MM.1S (cell line): ENCODE measurements around the gene HSD17B3.

Source experiments
- DNase-seq: peaks from one replicate; pipeline ENCODE4 v3.0.0-alpha.2; 2015
- H2AFZ ChIP-seq: fragments of 300-600 bp; sonication (generic); 2 replicates; pipeline ENCODE4 v1.6.0; 2016; ENCODE audit warnings: antibody characterized with exemption, low read length
- H3F3A ChIP-seq: fragments of 300-600 bp; sonication (generic); 2 replicates; pipeline ENCODE4 v1.6.1; 2016; ENCODE audit warnings: mild to moderate bottlenecking, antibody characterized with exemption, low read length, moderate library complexity, mixed read lengths; ENCODE audit not compliant: insufficient read depth
- H3K27ac ChIP-seq: fragments of 300-600 bp; sonication (generic); 2 replicates; pipeline ENCODE4 v1.5.1; 2016; ENCODE audit warnings: mild to moderate bottlenecking, low read length
- H3K27me3 ChIP-seq: fragments of 300-600 bp; sonication (generic); replicated peaks from 2 replicates; pipeline ENCODE4 v1.6.0; 2016; ENCODE audit warnings: low read length; ENCODE audit not compliant: insufficient read depth
- H3K36me3 ChIP-seq: fragments of 300-600 bp; sonication (generic); replicated peaks from 2 replicates; pipeline ENCODE4 v1.6.1; 2016; ENCODE audit warnings: mild to moderate bottlenecking, low read length, mixed read lengths; ENCODE audit not compliant: insufficient read depth
- H3K4me1 ChIP-seq: fragments of 300-600 bp; sonication (generic); 2 replicates; pipeline ENCODE4 v1.6.1; 2016; ENCODE audit warnings: low read length, mixed read lengths
- H3K4me2 ChIP-seq: fragments of 300-600 bp; sonication (generic); 2 replicates; pipeline ENCODE4 v1.6.0; 2016; ENCODE audit warnings: low read depth, low read length
- H3K4me3 ChIP-seq: fragments of 300-600 bp; sonication (generic); 2 replicates; pipeline ENCODE4 v1.5.1; 2016; ENCODE audit warnings: low read length, mixed read lengths
- H3K79me2 ChIP-seq: fragments of 300-600 bp; sonication (generic); 2 replicates; pipeline ENCODE4 v1.6.1; 2016; ENCODE audit warnings: mixed run types, low read length, mixed read lengths
- H3K9ac ChIP-seq: fragments of 300-600 bp; sonication (generic); 2 replicates; pipeline ENCODE4 v1.6.1; 2016; ENCODE audit warnings: low read length, mixed read lengths
- H3K9me2 ChIP-seq: fragments of 300-600 bp; sonication (generic); replicated peaks from 2 replicates; pipeline ENCODE4 v1.6.1; 2016; ENCODE audit warnings: mild to moderate bottlenecking, low read length, mixed read lengths; ENCODE audit not compliant: insufficient read depth
- H3K9me3 ChIP-seq: fragments of 300-600 bp; sonication (generic); replicated peaks from 2 replicates; pipeline ENCODE4 v1.6.1; 2016; ENCODE audit warnings: mild to moderate bottlenecking, low read length, mixed read lengths; ENCODE audit not compliant: insufficient read depth
- H4K20me1 ChIP-seq: fragments of 300-600 bp; sonication (generic); 2 replicates; pipeline ENCODE4 v1.6.1; 2016; ENCODE audit warnings: mild to moderate bottlenecking, low read length, moderate library complexity, mixed read lengths; ENCODE audit not compliant: insufficient read depth
- EZH2 ChIP-seq: fragments of 300-600 bp; sonication (generic); optimal IDR thresholded peaks from 2 replicates; pipeline ENCODE3; 2017; ENCODE audit warnings: low read depth, mild to moderate bottlenecking, antibody characterized with exemption, low read length, mixed read lengths
- EZH2phosphoT487 ChIP-seq: fragments of 300-600 bp; sonication (generic); IDR thresholded peaks from 2 replicates; pipeline ENCODE4 v1.6.1; 2018; ENCODE audit warnings: antibody characterized with exemption, low read length
- TF ChIP-seq, protein P1 (sequence below): fragments of 300-600 bp; sonication (generic); IDR thresholded peaks from 2 replicates; pipeline ENCODE4 v1.5.1; 2016; ENCODE audit warnings: antibody characterized with exemption, low read length, mixed read lengths

The HSD17B3 gene

DNA sequence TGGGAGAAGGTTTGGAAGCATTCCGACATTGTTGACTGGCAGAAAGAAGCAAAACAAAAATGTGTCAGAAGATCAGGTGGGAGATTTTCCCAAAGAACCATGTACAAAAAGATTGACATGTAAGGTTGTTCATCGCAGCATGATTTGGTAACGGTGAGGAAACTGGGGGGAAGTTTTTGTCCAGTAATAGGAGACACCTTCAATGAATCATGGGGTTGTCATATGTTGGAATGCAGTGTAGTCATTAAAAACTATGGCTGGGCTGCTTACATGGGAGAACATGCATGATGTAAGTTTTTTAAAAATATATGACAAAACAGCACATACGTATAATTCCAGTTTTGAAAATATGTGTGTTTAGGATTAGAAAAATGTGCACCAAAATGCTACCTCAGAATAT lies 50.5 kb downstream of the HSD17B3 start:
- no peaks in the 10 kb centered on the region for H3F3A ChIP-seq
- H3K9me2 ChIP-seq: no peaks in the 10 kb centered on the region
- peaks cover 7% of the 10 kb centered on the region; the same call in 1 of the 2 replicates for H3K27me3 ChIP-seq
- DNase-seq: no peak
- TF ChIP-seq EZH2: no peak
- TF ChIP-seq, protein P1, sequence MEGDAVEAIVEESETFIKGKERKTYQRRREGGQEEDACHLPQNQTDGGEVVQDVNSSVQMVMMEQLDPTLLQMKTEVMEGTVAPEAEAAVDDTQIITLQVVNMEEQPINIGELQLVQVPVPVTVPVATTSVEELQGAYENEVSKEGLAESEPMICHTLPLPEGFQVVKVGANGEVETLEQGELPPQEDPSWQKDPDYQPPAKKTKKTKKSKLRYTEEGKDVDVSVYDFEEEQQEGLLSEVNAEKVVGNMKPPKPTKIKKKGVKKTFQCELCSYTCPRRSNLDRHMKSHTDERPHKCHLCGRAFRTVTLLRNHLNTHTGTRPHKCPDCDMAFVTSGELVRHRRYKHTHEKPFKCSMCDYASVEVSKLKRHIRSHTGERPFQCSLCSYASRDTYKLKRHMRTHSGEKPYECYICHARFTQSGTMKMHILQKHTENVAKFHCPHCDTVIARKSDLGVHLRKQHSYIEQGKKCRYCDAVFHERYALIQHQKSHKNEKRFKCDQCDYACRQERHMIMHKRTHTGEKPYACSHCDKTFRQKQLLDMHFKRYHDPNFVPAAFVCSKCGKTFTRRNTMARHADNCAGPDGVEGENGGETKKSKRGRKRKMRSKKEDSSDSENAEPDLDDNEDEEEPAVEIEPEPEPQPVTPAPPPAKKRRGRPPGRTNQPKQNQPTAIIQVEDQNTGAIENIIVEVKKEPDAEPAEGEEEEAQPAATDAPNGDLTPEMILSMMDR: no peak
- no peak for TF ChIP-seq EZH2phosphoT487
- no peak overlapping the region for H3K27ac ChIP-seq
- H3K9me3 ChIP-seq: no peaks in the 10 kb centered on the region
- no peaks in the 10 kb centered on the region for H3K36me3 ChIP-seq
- H4K20me1 ChIP-seq: no peaks in the 10 kb centered on the region
- no peak overlapping the region for H2AFZ ChIP-seq
- H3K4me1 ChIP-seq: 0 out of 2 replicates have a peak, but pooled peaks cover 7% of the 10 kb centered on the region
- H3K9ac ChIP-seq: no peak overlapping the region
- no peaks in the 10 kb centered on the region for H3K79me2 ChIP-seq
- H3K4me3 ChIP-seq: no peak overlapping the region
- no peak overlapping the region for H3K4me2 ChIP-seq

DNA sequence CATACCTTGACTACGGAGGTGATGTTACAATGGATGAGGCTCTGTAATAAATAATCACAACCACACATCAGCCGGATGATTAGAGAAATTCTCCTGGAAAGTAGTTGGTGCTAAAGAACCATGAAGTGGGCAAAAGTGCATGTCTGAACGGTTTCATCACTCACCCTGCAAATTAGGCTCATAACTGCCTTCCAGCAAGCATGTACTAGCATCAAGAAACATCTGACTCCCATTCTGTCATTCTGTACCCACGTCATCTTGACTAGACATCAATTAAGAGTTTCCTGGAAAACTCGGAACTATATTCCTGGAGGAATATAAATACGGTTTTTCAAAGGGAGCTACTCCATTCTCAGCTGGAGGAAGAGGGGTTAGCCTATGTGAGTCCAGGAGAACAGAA lies 52.2 kb downstream of the HSD17B3 start:
- H2AFZ ChIP-seq: no peak overlapping the region
- H3K9me3 ChIP-seq: no peaks in the 10 kb centered on the region
- no peaks in the 10 kb centered on the region for H3K36me3 ChIP-seq
- H3K4me1 ChIP-seq: 0 out of 2 replicates have a peak, but pooled peaks cover 7% of the 10 kb centered on the region
- no peak overlapping the region for H3K4me2 ChIP-seq
- TF ChIP-seq, protein P1: no peak
- TF ChIP-seq EZH2phosphoT487 (no peak), EZH2 (no peak)
- H3F3A ChIP-seq: no peaks in the 10 kb centered on the region
- peaks cover 16% of the 10 kb centered on the region for H3K27me3 ChIP-seq
- no peak overlapping the region for H3K4me3 ChIP-seq
- no peaks in the 10 kb centered on the region for H4K20me1 ChIP-seq
- H3K9me2 ChIP-seq: no peaks in the 10 kb centered on the region
- no peak overlapping the region for H3K27ac ChIP-seq
- no peaks in the 10 kb centered on the region for H3K79me2 ChIP-seq
- H3K9ac ChIP-seq: no peak overlapping the region
- DNase-seq: no peak

DNA sequence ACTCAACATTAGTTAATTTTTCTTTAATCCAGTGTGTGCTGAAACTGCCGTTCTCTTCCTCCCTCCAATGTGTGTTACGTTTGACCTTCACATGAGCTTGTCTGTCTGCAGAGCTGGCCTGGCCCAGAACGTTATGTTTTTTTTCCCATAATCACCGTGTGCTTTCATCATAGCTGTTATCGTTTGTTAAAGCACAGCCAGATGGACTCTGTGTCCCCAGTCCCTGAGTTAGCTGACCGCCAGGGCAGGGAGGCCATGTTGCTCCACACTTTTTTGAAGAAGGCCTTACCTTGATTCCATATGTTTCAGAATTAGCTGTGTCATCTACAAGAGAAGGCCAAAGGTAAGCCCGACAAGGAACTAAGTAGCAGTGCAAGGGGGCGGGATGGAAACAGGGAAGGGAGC lies 55.7 kb downstream of the HSD17B3 start:
- Histone ChIP-seq H3F3A (no peaks in the 10 kb centered on the region), H3K4me1 (no peaks in the 10 kb centered on the region), H3K9me3 (no peaks in the 10 kb centered on the region), H3K9me2 (no peaks in the 10 kb centered on the region), H4K20me1 (no peaks in the 10 kb centered on the region), H3K27me3 (peaks cover 42% of the 10 kb centered on the region), H3K4me2 (no peak overlapping the region), H3K27ac (no peak overlapping the region), H3K4me3 (no peak overlapping the region), H3K9ac (no peak overlapping the region), H3K79me2 (no peaks in the 10 kb centered on the region), H3K36me3 (no peaks in the 10 kb centered on the region), H2AFZ (no peak overlapping the region)
- TF ChIP-seq EZH2 (no peak), EZH2phosphoT487 (no peak)
- TF ChIP-seq, protein P1: no peak
- no peak for DNase-seq
